GM18511 (cell line): ENCODE results near the gene GRM3.
A peak's percentile ranks its signal among the peaks of the same experiment; 100 is the strongest.

Source experiments
- ATAC-seq: cut with Tn5 transposase; IDR thresholded peaks from one replicate; pipeline ENCODE4 v1.9.1; 2021; ENCODE audit warnings: mild to moderate bottlenecking, moderate library complexity; ENCODE audit not compliant: unreplicated experiment

GRM3 gene

DNA sequence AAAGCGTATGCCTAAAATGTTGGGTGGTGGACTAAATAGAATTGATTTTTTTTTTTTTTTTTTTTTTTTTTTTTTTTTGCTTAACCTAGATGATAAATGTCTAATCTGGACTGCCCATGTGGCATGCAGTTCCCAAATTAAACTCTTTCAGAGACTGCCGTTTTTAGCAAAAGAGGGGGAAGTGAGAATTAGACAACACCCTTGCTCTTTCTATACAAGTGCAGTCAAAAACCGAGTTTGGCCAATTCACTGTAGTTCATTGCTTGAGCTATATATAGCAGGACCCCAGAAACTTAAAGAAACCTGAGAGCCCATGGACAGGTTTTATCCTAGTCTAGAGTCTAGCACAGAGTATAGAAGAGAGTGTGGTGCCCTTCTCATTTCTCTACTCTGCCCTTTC, 141.9 kb downstream of the GRM3 start:
- ATAC-seq: peak; percentile 88

DNA sequence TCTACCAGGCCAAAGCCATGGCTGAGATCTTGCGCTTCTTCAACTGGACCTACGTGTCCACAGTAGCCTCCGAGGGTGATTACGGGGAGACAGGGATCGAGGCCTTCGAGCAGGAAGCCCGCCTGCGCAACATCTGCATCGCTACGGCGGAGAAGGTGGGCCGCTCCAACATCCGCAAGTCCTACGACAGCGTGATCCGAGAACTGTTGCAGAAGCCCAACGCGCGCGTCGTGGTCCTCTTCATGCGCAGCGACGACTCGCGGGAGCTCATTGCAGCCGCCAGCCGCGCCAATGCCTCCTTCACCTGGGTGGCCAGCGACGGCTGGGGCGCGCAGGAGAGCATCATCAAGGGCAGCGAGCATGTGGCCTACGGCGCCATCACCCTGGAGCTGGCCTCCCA, 142.7 kb downstream of the GRM3 start:
- no peak for ATAC-seq

DNA sequence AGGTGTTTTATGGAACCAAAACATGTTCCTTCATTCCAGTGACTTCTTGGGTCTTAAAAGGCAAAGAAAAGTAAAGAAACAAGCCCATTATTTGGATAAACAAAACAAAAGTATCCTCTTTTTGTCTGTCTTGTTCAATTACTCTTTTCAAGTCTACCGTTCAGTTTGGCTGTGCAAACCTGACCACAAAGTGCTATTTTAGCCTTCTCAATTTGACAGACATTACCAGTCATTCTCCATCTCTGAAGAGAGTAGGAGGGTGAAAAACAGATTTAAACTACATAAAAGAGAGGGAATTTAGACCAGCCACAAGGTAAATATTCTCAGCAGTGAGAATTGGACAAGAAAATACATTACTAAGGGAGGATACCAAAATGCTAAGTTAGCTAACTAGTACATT, 145.2 kb downstream of the GRM3 start:
- peak; percentile 40 for ATAC-seq

DNA sequence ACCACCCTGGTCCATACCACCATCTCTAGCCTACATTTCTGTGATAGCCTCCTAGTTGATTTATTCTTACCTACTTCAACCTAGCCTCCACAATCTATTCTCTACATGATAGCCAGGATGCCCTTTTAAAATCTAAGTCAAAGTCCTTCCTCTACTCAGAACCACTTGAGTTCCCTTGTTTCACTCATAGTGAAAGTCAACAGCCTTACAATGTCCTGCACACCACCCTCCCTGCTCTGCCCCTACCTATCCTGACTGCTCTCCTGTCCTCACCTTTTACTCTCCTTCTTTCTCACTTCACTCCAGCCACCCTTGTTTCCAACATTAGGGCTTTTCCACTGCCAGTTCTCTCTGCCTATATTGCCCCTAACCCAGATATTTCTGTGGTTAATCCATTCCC, 146.7 kb downstream of the GRM3 start:
- peak; percentile 61 for ATAC-seq

GRCh38 chr7:86792260-86792659, 148.6 kb downstream of the GRM3 start:
- no peak for ATAC-seq

DNA sequence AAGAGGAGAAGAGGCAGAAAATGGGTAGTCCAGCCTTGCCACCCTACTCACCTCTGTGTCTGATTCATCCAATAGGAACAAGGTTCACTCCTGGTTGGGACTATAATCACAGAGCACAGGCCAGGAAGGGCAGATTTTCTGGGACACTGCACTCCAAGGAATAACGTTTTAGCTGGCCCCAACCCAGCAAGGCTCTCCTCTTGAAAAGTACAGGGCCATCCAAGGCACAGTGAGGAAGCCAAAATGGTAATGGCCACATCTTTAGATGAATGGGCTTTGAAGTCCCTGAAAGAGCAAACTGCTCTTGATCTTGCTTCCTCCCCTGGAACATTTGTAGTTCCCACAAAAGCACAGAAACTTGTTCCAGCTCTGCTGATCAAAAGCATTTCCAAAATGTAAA, 149.4 kb downstream of the GRM3 start:
- ATAC-seq: no peak

GRCh38 chr7:86814661-86815379, 171.1 kb downstream of the GRM3 start:
- ATAC-seq: no peak

DNA sequence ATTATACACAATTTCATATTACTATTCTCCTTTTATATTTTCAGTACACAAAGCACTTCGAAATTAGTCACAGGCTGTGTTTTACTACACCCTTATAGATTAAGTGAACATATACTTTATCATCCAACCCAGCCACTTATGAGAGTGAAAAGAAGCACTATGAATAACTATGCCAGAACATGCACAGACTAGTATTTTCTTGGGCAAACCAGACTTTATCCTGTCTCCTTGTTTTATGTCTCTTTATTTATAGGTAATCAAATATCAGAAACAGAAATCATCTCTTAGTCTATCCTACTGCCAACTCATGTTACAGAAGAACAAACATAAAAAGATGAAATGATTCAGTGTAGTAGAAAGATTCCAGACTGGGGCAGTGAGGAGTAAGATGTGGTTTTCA, 171.8 kb downstream of the GRM3 start:
- no peak for ATAC-seq

GRCh38 chr7:86818903-86819302, 175.2 kb downstream of the GRM3 start:
- no peak for ATAC-seq

- no peak for ATAC-seq
Observed at GRCh38 chr7:86823769-86824168, 180.1 kb downstream of the GRM3 start.

DNA sequence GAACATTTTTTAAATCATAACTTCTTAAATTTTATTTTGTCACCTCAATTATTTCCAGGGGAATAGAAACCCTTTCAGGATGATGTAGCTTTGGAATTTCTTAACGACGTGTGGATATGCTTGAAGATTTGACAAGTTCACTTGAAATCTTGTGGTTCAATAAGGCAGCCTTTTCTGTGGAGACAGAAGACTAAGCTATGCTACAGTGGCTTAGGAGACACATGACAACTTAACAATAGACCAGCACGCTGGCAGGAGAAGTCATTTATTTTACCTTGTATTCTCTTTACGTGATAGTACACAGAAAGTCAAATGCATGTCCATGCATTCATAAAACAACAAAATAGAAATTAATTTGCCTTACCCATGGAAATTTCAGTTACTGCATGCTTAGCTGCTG, 181.6 kb downstream of the GRM3 start:
- no peak for ATAC-seq

- ATAC-seq: no peak
Observed at GRCh38 chr7:86826948-86827347, 183.2 kb downstream of the GRM3 start.

DNA sequence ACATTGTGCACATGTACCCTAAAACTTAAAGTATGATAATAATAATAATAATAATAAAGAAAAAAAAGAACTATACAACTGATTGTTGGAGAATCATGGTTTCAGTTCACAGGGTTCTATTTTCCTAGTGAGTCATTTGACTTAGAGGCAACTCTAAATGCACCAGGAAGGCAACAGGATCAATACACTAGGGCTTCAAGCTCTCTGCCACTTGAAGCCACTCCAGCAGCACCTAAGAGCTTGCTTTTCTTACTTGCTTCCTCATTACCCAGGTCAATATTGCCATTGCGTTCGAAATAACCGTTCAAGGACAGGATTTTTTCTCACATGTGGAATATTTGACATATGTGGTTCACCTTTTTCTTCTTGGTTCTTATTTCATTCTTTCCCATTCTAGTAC, 189.7 kb downstream of the GRM3 start:
- no peak for ATAC-seq

- no peak for ATAC-seq
Observed at GRCh38 chr7:86837235-86837634, 193.5 kb downstream of the GRM3 start.

GRCh38 chr7:86844608-86845007, 200.9 kb downstream of the GRM3 start:
- no peak for ATAC-seq

GRCh38 chr7:86846494-86847190, 202.9 kb downstream of the GRM3 start:
- no peak for ATAC-seq

DNA sequence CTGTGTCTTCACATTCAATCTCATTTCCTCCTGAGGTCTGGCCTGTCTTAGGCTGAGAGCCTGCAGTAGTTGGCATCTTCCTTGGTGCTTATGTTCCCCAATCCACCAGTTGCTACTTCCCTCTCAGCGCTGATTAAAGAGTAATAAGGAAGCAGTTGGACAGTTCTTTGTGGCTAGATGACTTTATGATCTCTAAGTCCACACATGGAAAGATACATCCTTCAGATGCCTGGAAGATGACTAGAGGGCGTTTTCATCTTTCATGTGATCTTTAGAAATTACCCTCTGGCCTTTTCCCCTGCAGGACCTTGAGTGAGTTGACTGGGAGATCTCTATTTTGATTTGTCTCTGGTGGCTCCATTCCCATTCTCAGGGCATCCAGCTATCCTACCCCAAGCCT, 204.5 kb downstream of the GRM3 start:
- no peak for ATAC-seq

DNA sequence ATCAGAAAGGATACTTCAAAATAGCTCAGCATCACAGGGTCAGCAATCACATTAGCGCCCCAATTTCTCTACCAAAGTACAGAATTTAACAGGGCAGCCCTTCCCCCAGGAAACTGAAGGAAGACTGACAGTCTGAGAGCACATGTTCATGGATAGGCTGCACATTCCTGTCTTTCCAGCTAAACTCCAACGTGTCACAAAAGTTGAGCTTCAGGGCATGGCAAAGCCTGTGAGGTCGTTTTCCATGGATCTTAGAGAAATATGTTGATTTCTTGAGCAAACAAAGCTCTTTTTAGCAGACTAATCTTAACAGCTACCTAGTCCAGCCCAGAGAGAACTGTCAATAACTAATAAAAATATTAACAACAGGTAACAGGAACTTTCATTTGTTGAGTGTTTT, 207.9 kb downstream of the GRM3 start:
- no peak for ATAC-seq

DNA sequence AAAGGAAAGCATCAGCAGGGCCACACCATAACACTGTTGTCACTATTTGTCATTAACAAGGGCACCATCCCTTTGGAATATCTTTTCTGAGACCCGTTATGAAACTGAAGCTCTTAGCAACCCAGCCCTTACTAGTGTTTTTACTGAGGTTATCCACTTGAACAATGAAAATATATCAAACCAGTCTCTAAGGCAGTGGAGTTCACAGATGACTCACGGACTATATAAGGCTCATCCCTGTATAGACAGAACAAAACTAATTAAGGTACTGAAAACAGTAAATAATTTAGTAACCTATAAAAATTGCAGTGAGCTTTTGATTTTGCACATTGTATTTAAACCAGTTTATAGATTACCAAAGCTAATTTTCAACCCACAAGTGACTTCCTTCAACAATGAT, 219.7 kb downstream of the GRM3 start:
- ATAC-seq: peak; percentile 69

- ATAC-seq: no peak
Observed at GRCh38 chr7:86867163-86867762, 223.6 kb downstream of the GRM3 start.

DNA sequence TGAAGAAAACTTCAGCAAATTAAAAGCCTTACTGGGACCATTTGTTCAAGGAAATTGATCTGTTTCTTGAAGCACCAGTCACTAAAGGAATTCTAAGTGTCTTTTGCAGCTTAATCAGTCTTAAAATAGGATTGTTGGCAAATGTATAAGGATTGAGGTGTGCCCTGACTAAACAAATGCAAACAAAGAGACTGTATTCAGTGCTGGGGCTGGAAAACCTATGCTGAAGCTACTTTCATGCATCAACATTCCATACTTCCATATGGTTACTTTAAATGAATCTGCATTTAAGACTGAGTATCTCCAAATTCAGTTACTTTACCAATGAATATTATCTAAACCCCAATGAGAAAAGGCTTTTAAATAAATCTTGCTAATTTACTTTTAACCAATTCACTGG, 232.4 kb downstream of the GRM3 start:
- no peak for ATAC-seq

DNA sequence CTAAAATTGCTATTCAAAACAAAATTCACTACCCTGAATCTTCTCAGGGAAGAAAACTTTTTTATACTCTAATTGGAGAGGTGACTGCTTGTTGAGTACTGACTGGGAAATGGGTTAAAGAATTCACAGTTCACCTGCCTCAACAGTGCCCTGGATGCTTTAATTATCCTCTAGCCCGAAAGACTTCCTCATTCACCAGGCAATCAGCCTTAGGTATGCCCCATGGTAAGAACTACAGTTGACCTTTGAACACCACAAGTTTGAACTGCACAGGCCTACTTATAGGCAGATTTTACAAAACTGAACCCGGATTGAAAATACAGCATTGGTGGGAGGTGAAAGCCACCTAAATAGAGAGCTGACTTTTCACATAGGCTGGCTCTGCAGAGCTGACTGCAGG, 240.4 kb downstream of the GRM3 start:
- ATAC-seq: no peak
